ES-I3 (cell line): ENCODE measurements around the gene SEPTIN7.

Experiments used
- H3K36me3 ChIP-seq: 2 replicates; pipeline ENCODE4 v1.6.1; 2013; ENCODE audit warnings: mild to moderate bottlenecking, low read length, control low read depth, moderate library complexity; ENCODE audit not compliant: insufficient read depth
- H3K4me1 ChIP-seq: 2 replicates; pipeline ENCODE4 v1.6.1; 2013; ENCODE audit warnings: mild to moderate bottlenecking, control low read depth, low read length; ENCODE audit not compliant: insufficient read depth
- H3K9ac ChIP-seq: 2 replicates; pipeline ENCODE4 v1.6.1; 2013; ENCODE audit warnings: low read depth, mild to moderate bottlenecking, low read length, moderate library complexity
- H3K9me3 ChIP-seq: 2 replicates; pipeline ENCODE4 v1.6.1; 2013; ENCODE audit warnings: mild to moderate bottlenecking, low read length, moderate library complexity; ENCODE audit not compliant: control insufficient read depth, insufficient read depth

The SEPTIN7 gene

GRCh38 chr7:35802649-35803048 is 1.8 kb downstream of the SEPTIN7 start:
- H3K36me3 ChIP-seq = no peaks in the 10 kb centered on the region
- peaks cover 9% of the 10 kb centered on the region for H3K4me1 ChIP-seq
- peak overlapping the region; percentile 82 for H3K9ac ChIP-seq
- H3K9me3 ChIP-seq = no peaks in the 10 kb centered on the region

DNA sequence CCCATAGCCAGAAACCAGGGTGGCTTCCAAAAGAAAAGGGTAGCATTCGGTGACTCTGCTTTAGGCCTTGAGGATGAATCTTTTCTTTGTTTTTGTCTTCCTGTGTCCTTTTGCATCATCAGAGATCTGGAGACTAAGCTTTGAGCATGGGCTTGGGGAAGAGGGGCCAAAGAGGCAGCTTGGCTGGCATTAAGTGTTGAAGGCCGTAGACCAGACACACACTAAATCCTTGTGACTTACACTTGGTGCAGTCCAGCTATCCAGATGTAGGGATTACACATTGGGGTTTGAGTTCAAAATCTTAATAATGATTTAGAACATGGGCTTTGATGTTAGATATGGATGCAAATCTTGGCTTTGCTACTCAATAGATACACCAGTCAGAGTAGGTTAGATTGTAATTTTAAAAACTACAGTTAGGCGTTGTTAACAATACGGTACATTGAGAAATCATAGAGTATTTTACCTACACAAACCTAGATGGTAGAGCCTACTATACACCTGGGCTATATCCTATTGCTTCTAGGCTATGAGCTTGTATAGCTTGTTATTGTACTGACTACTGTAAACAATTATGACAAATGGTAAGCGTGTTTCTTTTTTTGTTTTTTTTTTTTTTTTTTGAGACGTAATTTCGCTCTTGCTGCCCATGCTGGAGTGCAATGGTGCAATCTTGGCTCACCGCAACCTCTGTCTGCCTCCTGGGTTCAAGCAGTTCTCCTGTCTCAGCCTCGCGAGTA is 3.5 kb downstream of the SEPTIN7 start:
- Histone ChIP-seq H3K9me3 (no peaks in the 10 kb centered on the region), H3K4me1 (peaks cover 11% of the 10 kb centered on the region), H3K36me3 (no peaks in the 10 kb centered on the region), H3K9ac (no peak overlapping the region)

- H3K36me3 ChIP-seq = no peaks in the 10 kb centered on the region
Observed at GRCh38 chr7:35805876-35806275, 5.0 kb downstream of the SEPTIN7 start.

GRCh38 chr7:35816514-35816913 is 15.7 kb downstream of the SEPTIN7 start:
- peaks cover 5% of the 10 kb centered on the region for H3K4me1 ChIP-seq
- no peaks in the 10 kb centered on the region for H3K36me3 ChIP-seq
- peaks cover 3% of the 10 kb centered on the region; the same call in 1 of the 2 replicates for H3K9me3 ChIP-seq
- H3K9ac ChIP-seq = no peak overlapping the region

More at GRCh38 chr7:35805876-35806275, 5.0 kb downstream of the SEPTIN7 start:
- Histone ChIP-seq H3K4me1 (peaks cover 12% of the 10 kb centered on the region), H3K9ac (no peak overlapping the region), H3K9me3 (no peaks in the 10 kb centered on the region)

DNA sequence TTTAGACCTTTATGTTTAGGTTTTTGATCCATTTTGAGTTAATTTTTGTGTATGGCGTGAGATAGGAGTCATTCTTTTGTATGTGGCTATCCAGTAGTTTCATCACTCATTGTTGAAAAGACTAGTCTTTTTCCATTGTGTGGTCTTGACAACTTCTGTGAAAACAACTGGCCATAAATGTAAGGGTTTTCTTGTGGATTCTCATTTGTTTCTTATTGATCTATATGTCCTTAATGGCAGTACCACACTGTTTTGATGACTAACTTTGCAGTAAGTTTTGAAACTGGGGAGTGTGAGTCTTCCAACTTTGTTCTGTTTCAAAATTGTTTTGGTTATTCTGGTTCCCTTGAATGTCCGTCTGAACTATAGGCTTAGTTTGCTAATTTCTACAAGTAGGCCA is 16.3 kb downstream of the SEPTIN7 start:
- Histone ChIP-seq H3K4me1 (peaks cover 5% of the 10 kb centered on the region), H3K36me3 (no peaks in the 10 kb centered on the region), H3K9me3 (peaks cover 3% of the 10 kb centered on the region; the same call in 1 of the 2 replicates), H3K9ac (no peak overlapping the region)

DNA sequence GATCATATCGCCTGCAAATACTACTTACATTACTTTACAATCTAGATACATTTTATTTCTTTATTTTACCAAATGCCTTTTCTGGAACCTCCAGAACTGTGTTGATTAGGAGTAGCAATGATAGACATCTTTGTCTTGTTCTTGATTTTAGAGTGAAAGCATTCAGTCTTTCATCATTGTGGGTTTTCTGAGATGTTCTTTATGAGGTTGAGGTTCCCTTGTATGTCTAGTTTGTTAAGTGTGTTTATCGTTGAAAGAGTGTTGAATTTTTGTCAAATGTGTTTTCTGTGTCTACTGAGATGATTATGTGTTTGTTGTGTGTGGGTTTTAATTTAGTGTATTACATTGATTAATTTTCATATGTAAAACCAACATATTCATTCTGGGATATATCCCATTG is 17.1 kb downstream of the SEPTIN7 start:
- Histone ChIP-seq H3K9me3 (peaks cover 3% of the 10 kb centered on the region; the same call in 1 of the 2 replicates), H3K36me3 (no peaks in the 10 kb centered on the region), H3K4me1 (peaks cover 5% of the 10 kb centered on the region)

DNA sequence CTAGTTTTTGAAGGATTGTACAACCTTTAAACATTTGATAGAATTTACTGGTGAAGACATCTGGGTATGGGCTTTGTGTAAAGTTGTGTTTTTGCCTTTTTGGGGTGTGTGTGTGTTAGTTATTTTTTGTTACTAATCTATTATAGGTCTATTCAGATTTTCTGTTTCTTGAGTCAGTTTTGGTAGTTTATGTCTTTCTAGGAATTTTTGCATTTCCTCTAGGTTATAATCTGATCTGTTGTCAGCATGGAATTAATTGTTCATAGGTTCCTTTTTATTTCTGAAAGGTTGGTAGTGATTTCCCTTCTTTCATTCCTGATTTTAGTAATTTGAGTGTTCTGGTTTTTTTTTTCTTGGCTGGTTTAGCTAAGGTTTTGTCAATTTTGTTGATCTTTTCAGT is 17.7 kb downstream of the SEPTIN7 start:
- H3K9ac ChIP-seq = no peak overlapping the region
- H3K36me3 ChIP-seq = no peaks in the 10 kb centered on the region
- H3K9me3 ChIP-seq = peaks cover 3% of the 10 kb centered on the region; the same call in 1 of the 2 replicates
- H3K4me1 ChIP-seq = peaks cover 8% of the 10 kb centered on the region

More for the DNA sequence above, 17.1 kb downstream of the SEPTIN7 start:
- no peak overlapping the region for H3K9ac ChIP-seq

- H3K9ac ChIP-seq = no peak overlapping the region
- H3K9me3 ChIP-seq = peaks cover 3% of the 10 kb centered on the region; the same call in 1 of the 2 replicates
- H3K4me1 ChIP-seq = peaks cover 9% of the 10 kb centered on the region
- no peaks in the 10 kb centered on the region for H3K36me3 ChIP-seq
Observed at GRCh38 chr7:35819310-35819709, 18.5 kb downstream of the SEPTIN7 start.

- Histone ChIP-seq H3K9ac (no peak overlapping the region), H3K9me3 (peaks cover 3% of the 10 kb centered on the region; the same call in 1 of the 2 replicates), H3K4me1 (peaks cover 9% of the 10 kb centered on the region), H3K36me3 (no peaks in the 10 kb centered on the region)
Observed at GRCh38 chr7:35819954-35820703, 19.3 kb downstream of the SEPTIN7 start.

DNA sequence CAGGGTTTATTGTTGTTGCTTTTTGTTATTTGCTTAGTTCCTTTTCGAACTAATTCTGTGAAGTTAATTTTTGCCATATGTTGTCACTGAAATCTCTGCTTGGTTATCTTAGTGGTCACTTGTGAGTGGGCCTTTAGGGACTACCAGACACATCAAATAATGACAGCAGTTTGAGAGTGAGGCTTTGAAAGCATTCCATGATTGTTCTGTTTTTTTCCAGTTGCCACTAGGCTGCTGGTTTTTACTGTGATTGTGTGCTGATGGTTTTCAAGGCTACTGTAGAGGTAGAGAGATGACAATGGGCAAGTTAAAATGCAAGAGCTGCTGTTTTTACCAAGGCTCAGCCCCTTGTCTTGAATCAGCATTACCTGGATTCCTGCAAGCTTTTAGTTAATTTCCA is 20.0 kb downstream of the SEPTIN7 start:
- H3K36me3 ChIP-seq = no peaks in the 10 kb centered on the region
- peaks cover 3% of the 10 kb centered on the region; the same call in 1 of the 2 replicates for H3K9me3 ChIP-seq
- H3K4me1 ChIP-seq = peaks cover 9% of the 10 kb centered on the region
- no peak overlapping the region for H3K9ac ChIP-seq

DNA sequence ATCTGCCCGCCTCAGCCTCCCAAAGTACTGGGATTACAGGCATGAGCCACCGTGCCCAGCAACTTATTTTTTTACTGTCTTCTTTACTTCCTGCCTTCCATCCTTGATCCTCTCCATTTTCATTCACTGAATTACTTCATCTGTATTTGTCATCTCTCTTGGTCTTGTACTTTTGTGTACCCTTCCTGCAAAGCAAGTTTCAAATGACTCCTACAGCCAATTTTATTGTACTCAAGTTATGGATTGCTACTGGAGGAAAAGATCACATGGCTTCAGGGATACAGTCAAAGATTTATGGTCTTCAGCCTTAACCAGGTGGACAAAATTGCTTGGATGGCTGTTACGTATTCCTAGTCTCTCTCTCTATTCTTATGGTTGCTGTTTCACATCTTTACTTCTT is 22.6 kb downstream of the SEPTIN7 start:
- no peaks in the 10 kb centered on the region for H3K9me3 ChIP-seq
- no peak overlapping the region for H3K9ac ChIP-seq
- no peaks in the 10 kb centered on the region for H3K36me3 ChIP-seq
- peaks cover 9% of the 10 kb centered on the region for H3K4me1 ChIP-seq

- Histone ChIP-seq H3K9me3 (no peaks in the 10 kb centered on the region), H3K4me1 (peaks cover 7% of the 10 kb centered on the region), H3K36me3 (no peaks in the 10 kb centered on the region), H3K9ac (no peak overlapping the region)
Observed at GRCh38 chr7:35825974-35826373, 25.1 kb downstream of the SEPTIN7 start.

- H3K9me3 ChIP-seq = no peaks in the 10 kb centered on the region
- H3K4me1 ChIP-seq = peaks cover 8% of the 10 kb centered on the region; the same call in 1 of the 2 replicates
- H3K36me3 ChIP-seq = no peaks in the 10 kb centered on the region
- H3K9ac ChIP-seq = no peak overlapping the region
Observed at GRCh38 chr7:35826751-35827150, 25.9 kb downstream of the SEPTIN7 start.

DNA sequence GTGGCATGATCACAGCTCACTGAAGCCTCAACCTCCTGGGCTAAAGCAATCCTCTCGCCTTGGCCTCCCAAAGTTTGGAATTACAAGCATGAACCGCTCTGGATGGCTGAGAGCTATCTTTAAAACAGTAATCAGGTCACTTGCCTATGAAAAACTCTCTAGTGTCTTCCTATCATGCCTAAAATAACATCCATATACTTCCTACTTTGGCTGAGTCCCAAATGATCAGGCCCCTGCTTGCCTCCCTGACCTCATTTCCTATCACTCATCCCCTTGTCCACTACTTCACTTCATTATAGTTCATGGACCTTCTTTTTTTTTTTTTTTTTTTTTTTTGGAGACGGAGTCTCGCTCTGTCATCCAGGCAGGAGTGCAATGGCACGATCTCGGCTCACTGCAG is 28.0 kb downstream of the SEPTIN7 start:
- no peaks in the 10 kb centered on the region for H3K36me3 ChIP-seq
- peaks cover 4% of the 10 kb centered on the region; the same call in 1 of the 2 replicates for H3K4me1 ChIP-seq
- H3K9ac ChIP-seq = no peak overlapping the region
- no peaks in the 10 kb centered on the region for H3K9me3 ChIP-seq

DNA sequence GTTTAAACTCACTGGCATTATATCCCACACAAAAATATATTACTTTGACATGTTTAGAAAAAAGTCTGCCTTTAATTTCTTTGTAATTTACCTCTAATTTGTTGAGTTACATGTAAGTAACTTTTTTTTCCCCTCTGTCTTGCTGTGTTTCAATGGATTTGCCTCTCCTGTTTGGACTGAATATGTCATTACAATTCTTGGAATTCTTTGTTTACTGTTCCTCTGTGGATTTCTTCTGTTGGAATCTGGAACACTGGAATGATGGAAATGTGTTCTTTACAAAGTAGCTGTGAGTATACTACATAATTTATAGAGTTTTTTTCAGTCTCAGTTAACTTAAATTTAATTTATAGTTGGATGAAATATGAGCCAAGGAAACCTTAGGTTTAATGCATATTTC is 30.4 kb downstream of the SEPTIN7 start:
- Histone ChIP-seq H3K36me3 (0 out of 2 replicates have a peak, but pooled peaks cover 3% of the 10 kb centered on the region), H3K4me1 (peaks cover 4% of the 10 kb centered on the region; the same call in 1 of the 2 replicates), H3K9ac (no peak overlapping the region), H3K9me3 (no peaks in the 10 kb centered on the region)
